ENCODE data around the gene CAP2. TPM values are rescaled to one million over a fixed set of nuclear protein-coding genes. Genes with fewer than 3 reads are reported as not detected.

CAP2 gene
- total RNA-seq, 1 donor from 2014 or later = 47.5 TPM

DNA sequence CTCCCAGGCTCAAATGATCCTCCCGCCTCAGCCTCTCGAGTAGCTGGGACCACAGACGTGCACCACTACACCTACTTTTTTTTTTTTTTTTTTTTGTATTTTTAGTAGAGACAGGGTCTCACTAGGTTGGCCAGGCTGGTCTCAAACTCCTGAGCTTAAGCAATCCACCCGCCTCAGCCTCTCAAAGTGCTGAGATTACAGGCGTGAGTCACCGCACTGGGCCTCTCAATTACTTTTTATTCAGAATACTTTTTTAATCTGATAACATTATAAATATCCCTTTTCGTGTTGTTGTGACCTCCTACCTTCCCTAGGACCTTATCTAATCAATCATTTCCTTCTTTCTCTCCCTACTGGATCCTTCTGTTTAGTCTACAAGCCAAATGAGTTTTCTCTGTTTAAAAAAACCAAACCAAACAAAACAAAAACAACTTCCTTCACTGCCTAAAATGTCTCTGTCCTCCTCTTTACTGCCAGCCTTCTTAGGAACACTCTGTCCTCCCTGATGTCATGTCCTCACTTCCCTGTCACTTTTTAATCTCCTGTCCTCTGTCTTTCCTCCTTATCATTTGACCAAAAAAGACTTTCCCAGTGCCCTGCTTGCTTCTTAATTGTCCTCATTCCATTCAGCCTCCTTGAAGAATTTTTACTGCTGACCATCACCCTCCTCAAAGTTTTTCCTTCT is 85.0 kb downstream of the CAP2 start:
- Histone ChIP-seq H3K4me3 (ENCODE audit: low read length in 3 of 3) (no peak overlapping the region), H3K4me1 (ENCODE audit: control insufficient read depth in 3 of 3, insufficient read depth in 3 of 3, low read length in 3 of 3) (peaks cover 25 to 42% (median 29%) of the 10 kb centered on the region in 3 donors), H3K27me3 (ENCODE audit: control insufficient read depth in 3 of 3, insufficient read depth in 3 of 3, low read length in 3 of 3) (no peaks in the 10 kb centered on the region), H3K9ac (ENCODE audit: low read depth in 1 of 3, low read length in 3 of 3) (no peak overlapping the region), H3K27ac (ENCODE audit: low read depth, low read length) (peak overlapping the region; percentile 48), H3K36me3 (ENCODE audit: control insufficient read depth in 3 of 3, insufficient read depth in 3 of 3, low read length in 3 of 3) (peaks cover 0 to 2% (median 0%) of the 10 kb centered on the region in 3 donors), H3K9me3 (ENCODE audit: control insufficient read depth in 3 of 3, low read length in 3 of 3) (no peaks in the 10 kb centered on the region)

DNA sequence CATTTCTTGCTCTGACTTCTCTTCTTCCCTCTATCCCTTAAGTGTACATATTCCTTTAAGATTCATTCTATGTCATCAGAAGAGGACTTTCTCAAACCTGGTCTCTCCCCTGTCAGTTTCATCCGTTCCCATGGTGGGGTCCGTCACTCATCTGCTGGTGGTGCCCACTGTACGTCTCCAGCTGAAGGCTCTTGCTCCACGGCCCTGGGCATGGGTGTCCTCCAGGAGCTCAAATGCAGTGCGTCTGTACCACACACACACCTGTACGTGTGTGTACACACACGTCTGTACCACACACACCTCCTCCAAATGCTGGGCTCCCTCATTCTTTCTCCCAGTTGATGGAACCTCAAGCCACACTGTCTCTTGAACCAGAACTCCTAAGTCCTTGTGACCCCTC is 85.6 kb downstream of the CAP2 start:
- peaks cover 31 to 48% (median 33%) of the 10 kb centered on the region in 3 donors for H3K4me1 ChIP-seq (ENCODE audit: control insufficient read depth in 3 of 3, insufficient read depth in 3 of 3, low read length in 3 of 3)
- peak overlapping the region; percentile 48 for H3K27ac ChIP-seq (ENCODE audit: low read depth, low read length)
- H3K27me3 ChIP-seq (ENCODE audit: control insufficient read depth in 3 of 3, insufficient read depth in 3 of 3, low read length in 3 of 3) = no peaks in the 10 kb centered on the region
- peaks cover 0 to 2% (median 0%) of the 10 kb centered on the region in 3 donors for H3K36me3 ChIP-seq (ENCODE audit: control insufficient read depth in 3 of 3, insufficient read depth in 3 of 3, low read length in 3 of 3)
- no peaks in the 10 kb centered on the region for H3K9me3 ChIP-seq (ENCODE audit: control insufficient read depth in 3 of 3, low read length in 3 of 3)
- H3K4me3 ChIP-seq (ENCODE audit: low read length in 3 of 3) = no peak overlapping the region
- no peak overlapping the region for H3K9ac ChIP-seq (ENCODE audit: low read depth in 1 of 3, low read length in 3 of 3)

DNA sequence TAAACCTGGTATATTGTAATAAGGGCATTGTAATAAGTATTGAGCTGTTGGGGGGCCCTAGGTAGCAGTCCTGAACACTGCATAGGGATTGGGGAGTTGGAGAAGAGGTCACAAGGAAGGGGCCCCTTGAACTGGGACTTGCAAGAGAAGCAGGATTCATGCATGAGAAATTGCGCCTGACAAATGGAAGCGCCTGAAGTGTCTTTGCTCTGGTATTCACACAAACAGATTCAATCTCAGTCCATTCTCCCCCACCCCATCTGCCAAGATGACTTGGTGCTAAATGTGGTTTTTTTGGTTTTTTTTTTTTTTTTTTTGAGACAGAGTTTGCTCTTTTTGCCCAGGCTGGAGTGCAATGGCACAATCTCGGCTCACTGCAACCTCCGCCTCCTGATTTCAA is 87.1 kb downstream of the CAP2 start:
- H3K27me3 ChIP-seq (ENCODE audit: control insufficient read depth in 3 of 3, insufficient read depth in 3 of 3, low read length in 3 of 3) = no peaks in the 10 kb centered on the region
- peaks cover 32 to 56% (median 38%) of the 10 kb centered on the region in 3 donors for H3K4me1 ChIP-seq (ENCODE audit: control insufficient read depth in 3 of 3, insufficient read depth in 3 of 3, low read length in 3 of 3)
- no peaks in the 10 kb centered on the region for H3K9me3 ChIP-seq (ENCODE audit: control insufficient read depth in 3 of 3, low read length in 3 of 3)
- H3K4me3 ChIP-seq (ENCODE audit: low read length in 3 of 3) = no peak overlapping the region
- no peak overlapping the region for H3K27ac ChIP-seq (ENCODE audit: low read depth, low read length)
- H3K9ac ChIP-seq (ENCODE audit: low read depth in 1 of 3, low read length in 3 of 3) = no peak overlapping the region
- peaks cover 0 to 2% (median 0%) of the 10 kb centered on the region in 3 donors for H3K36me3 ChIP-seq (ENCODE audit: control insufficient read depth in 3 of 3, insufficient read depth in 3 of 3, low read length in 3 of 3)

DNA sequence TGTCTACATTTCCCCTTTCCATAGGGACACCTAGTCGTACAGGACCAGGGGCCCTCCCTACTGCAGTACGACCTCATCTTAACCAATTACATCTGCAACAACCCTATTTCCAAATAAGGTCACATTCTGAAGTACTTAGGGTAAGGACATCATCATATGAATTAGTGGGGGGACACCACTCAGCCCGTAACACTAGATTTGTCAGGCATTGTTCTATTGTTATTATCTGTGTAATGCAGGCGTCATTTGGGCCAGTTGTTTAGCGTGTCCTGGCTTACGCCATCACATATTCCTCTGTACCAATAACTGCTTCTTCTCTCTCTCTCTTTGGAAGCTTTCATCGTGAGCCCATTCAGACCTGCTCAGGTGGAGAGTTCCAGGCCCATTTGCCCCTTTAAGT is 89.3 kb downstream of the CAP2 start:
- peaks cover 0 to 7% (median 7%) of the 10 kb centered on the region in 3 donors for H3K36me3 ChIP-seq (ENCODE audit: control insufficient read depth in 3 of 3, insufficient read depth in 3 of 3, low read length in 3 of 3)
- no peaks in the 10 kb centered on the region for H3K9me3 ChIP-seq (ENCODE audit: control insufficient read depth in 3 of 3, low read length in 3 of 3)
- peak overlapping the region in 2 of 3 donors; percentile 48 to 76 for H3K9ac ChIP-seq (ENCODE audit: low read depth in 1 of 3, low read length in 3 of 3)
- peaks cover 27 to 46% (median 33%) of the 10 kb centered on the region in 3 donors for H3K4me1 ChIP-seq (ENCODE audit: control insufficient read depth in 3 of 3, insufficient read depth in 3 of 3, low read length in 3 of 3)
- no peak overlapping the region for H3K4me3 ChIP-seq (ENCODE audit: low read length in 3 of 3)
- H3K27me3 ChIP-seq (ENCODE audit: control insufficient read depth in 3 of 3, insufficient read depth in 3 of 3, low read length in 3 of 3) = no peaks in the 10 kb centered on the region
- H3K27ac ChIP-seq (ENCODE audit: low read depth, low read length) = peak overlapping the region; percentile 96

DNA sequence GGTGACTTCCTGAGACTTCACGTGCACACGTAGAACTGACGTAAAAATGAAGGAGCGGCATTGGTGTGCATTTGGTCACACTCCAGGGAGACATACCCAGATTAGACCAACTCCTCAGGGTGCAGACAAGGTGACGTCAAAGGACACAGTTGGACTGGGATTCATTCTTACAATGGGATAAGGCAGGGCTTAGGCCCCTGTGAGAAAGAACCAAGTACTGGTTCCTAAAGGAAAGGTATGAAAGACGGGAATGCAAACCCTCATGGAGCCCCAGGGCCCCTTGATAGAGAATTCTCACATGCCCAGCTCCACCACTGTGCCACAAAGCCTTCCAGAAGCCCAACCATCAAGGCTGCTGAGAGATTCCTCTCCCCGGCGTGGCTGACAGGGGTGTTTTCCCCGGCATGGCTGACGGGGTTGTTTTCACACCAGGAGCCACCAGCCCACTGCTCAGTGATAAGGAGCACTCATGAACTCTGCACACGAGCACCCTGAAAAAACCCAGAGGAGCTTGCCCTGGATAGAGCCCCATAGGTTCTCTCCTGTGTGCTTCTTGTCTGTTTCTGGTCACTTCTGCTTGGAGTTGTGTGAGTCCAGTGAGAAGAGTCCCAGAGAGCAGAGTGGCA is 90.1 kb downstream of the CAP2 start:
- no peaks in the 10 kb centered on the region for H3K9me3 ChIP-seq (ENCODE audit: control insufficient read depth in 3 of 3, low read length in 3 of 3)
- peaks cover 27 to 46% (median 28%) of the 10 kb centered on the region in 3 donors for H3K4me1 ChIP-seq (ENCODE audit: control insufficient read depth in 3 of 3, insufficient read depth in 3 of 3, low read length in 3 of 3)
- peaks cover 5 to 7% (median 7%) of the 10 kb centered on the region in 3 donors for H3K36me3 ChIP-seq (ENCODE audit: control insufficient read depth in 3 of 3, insufficient read depth in 3 of 3, low read length in 3 of 3)
- H3K9ac ChIP-seq (ENCODE audit: low read depth in 1 of 3, low read length in 3 of 3) = peak overlapping the region; percentile 70 to 76 (median 71)
- H3K27me3 ChIP-seq (ENCODE audit: control insufficient read depth in 3 of 3, insufficient read depth in 3 of 3, low read length in 3 of 3) = no peaks in the 10 kb centered on the region
- H3K27ac ChIP-seq (ENCODE audit: low read depth, low read length) = peak overlapping the region; percentile 96
- peak overlapping the region in 2 of 3 donors; percentile 21 to 49 for H3K4me3 ChIP-seq (ENCODE audit: low read length in 3 of 3)

DNA sequence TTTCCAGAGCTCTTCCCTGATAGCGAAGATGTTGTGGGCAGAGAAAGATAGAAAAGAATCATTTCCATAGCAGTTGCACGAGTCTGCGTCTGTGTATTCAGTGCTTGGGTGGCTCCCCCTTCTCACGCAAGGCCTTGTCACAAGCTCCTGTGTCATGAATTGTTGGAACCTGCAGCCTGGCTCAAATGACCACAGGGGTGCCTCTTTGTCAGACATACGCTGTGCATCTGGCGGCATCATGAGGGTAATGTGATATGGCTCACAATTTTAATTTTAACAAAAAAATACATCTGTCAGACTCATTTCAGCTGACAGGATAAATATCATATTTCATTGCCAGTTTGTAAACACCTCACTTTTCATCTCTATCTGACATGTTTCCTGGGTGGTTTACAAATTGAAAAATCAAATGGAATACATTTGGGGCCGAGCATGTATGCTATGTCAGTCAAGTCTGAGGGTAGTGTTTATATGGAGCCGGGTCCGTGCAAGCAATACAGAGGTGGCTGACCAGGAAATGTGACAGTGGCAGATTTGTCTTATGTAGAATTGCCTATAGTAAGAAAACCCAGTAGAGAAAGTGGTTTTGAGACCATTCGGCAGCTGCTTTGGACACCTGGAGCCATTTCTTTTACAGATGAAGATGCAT is 90.9 kb downstream of the CAP2 start:
- H3K27ac ChIP-seq (ENCODE audit: low read depth, low read length) = peak overlapping the region; percentile 96
- H3K27me3 ChIP-seq (ENCODE audit: control insufficient read depth in 3 of 3, insufficient read depth in 3 of 3, low read length in 3 of 3) = no peaks in the 10 kb centered on the region
- H3K4me3 ChIP-seq (ENCODE audit: low read length in 3 of 3) = no peak overlapping the region
- no peaks in the 10 kb centered on the region for H3K9me3 ChIP-seq (ENCODE audit: control insufficient read depth in 3 of 3, low read length in 3 of 3)
- H3K9ac ChIP-seq (ENCODE audit: low read depth in 1 of 3, low read length in 3 of 3) = peak overlapping the region; percentile 70 to 76 (median 71)
- peaks cover 5 to 7% (median 7%) of the 10 kb centered on the region in 3 donors for H3K36me3 ChIP-seq (ENCODE audit: control insufficient read depth in 3 of 3, insufficient read depth in 3 of 3, low read length in 3 of 3)
- peaks cover 24 to 42% (median 28%) of the 10 kb centered on the region in 3 donors for H3K4me1 ChIP-seq (ENCODE audit: control insufficient read depth in 3 of 3, insufficient read depth in 3 of 3, low read length in 3 of 3)

DNA sequence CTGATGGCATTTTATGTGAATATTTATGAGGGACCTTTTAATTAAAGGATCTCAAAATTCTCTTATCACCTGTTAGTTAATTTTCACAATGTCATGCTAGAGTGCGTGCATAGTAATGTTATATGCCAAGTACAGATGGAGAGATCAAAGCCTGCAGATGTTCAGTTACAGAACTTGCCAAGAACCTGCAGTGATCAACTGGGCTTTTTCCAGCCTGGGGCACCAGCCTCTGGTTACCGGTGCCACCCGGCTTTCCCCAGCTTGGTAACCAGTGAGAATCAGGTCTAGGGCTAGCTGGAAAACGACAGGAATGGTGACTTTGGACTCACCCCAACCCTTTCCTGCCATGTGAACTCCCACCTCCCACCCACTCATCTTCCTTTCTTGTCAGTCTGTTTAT is 91.8 kb downstream of the CAP2 start:
- peaks cover 5 to 7% (median 7%) of the 10 kb centered on the region in 3 donors for H3K36me3 ChIP-seq (ENCODE audit: control insufficient read depth in 3 of 3, insufficient read depth in 3 of 3, low read length in 3 of 3)
- H3K9ac ChIP-seq (ENCODE audit: low read depth in 1 of 3, low read length in 3 of 3) = peak overlapping the region in 2 of 3 donors; percentile 15 to 58
- no peaks in the 10 kb centered on the region for H3K27me3 ChIP-seq (ENCODE audit: control insufficient read depth in 3 of 3, insufficient read depth in 3 of 3, low read length in 3 of 3)
- H3K27ac ChIP-seq (ENCODE audit: low read depth, low read length) = peak overlapping the region; percentile 96
- H3K9me3 ChIP-seq (ENCODE audit: control insufficient read depth in 3 of 3, low read length in 3 of 3) = no peaks in the 10 kb centered on the region
- H3K4me3 ChIP-seq (ENCODE audit: low read length in 3 of 3) = peak overlapping the region in 1 of 3 donors; percentile 35
- H3K4me1 ChIP-seq (ENCODE audit: control insufficient read depth in 3 of 3, insufficient read depth in 3 of 3, low read length in 3 of 3) = peaks cover 26 to 47% (median 28%) of the 10 kb centered on the region in 3 donors

DNA sequence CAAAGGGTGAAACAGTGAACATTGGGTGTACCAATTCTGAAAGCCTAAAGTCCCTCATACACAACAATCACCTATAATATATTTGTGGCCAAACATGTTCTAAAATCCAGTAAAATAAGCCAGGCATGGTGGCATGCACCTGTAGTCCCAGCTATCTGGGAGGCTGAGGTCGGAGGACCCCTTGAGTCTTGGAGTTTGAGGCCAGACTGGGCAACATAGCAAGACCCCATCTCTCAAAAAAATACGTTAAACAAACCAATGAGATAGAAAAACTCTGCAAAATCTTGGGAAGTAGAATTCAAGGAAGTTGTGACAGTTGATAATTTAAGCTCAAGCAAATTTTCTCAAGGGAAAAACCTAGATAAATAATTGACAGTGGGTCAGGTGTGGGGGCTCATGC is 92.6 kb downstream of the CAP2 start:
- no peaks in the 10 kb centered on the region for H3K9me3 ChIP-seq (ENCODE audit: control insufficient read depth in 3 of 3, low read length in 3 of 3)
- H3K9ac ChIP-seq (ENCODE audit: low read depth in 1 of 3, low read length in 3 of 3) = no peak overlapping the region
- H3K27ac ChIP-seq (ENCODE audit: low read depth, low read length) = peak overlapping the region; percentile 96
- peaks cover 5 to 7% (median 7%) of the 10 kb centered on the region in 3 donors for H3K36me3 ChIP-seq (ENCODE audit: control insufficient read depth in 3 of 3, insufficient read depth in 3 of 3, low read length in 3 of 3)
- no peak overlapping the region for H3K4me3 ChIP-seq (ENCODE audit: low read length in 3 of 3)
- no peaks in the 10 kb centered on the region for H3K27me3 ChIP-seq (ENCODE audit: control insufficient read depth in 3 of 3, insufficient read depth in 3 of 3, low read length in 3 of 3)
- H3K4me1 ChIP-seq (ENCODE audit: control insufficient read depth in 3 of 3, insufficient read depth in 3 of 3, low read length in 3 of 3) = peaks cover 33 to 55% (median 35%) of the 10 kb centered on the region in 3 donors

DNA sequence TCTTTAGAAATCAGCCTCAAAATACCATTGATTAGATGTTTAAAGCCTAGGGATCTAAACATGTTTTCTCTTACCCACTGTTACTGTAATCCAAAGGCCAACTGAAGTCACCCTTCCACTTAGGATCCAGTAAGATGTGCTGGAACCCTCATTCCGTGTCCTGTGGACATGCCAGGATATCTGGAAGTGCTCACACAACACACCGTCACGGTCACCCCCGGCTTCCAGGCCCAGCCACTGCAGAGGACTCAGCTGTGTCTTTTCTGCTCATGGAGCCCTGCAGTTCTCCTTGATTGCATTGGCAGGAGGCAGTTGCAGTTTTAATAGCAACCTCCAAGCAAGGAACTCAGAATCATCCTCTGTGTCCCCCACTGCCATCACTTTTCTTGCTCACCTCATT is 93.3 kb downstream of the CAP2 start:
- Histone ChIP-seq H3K9ac (ENCODE audit: low read depth in 1 of 3, low read length in 3 of 3) (no peak overlapping the region), H3K4me3 (ENCODE audit: low read length in 3 of 3) (no peak overlapping the region), H3K27ac (ENCODE audit: low read depth, low read length) (no peak overlapping the region), H3K4me1 (ENCODE audit: control insufficient read depth in 3 of 3, insufficient read depth in 3 of 3, low read length in 3 of 3) (peaks cover 39 to 60% (median 41%) of the 10 kb centered on the region in 3 donors), H3K36me3 (ENCODE audit: control insufficient read depth in 3 of 3, insufficient read depth in 3 of 3, low read length in 3 of 3) (peaks cover 5 to 7% (median 6%) of the 10 kb centered on the region in 3 donors), H3K27me3 (ENCODE audit: control insufficient read depth in 3 of 3, insufficient read depth in 3 of 3, low read length in 3 of 3) (no peaks in the 10 kb centered on the region), H3K9me3 (ENCODE audit: control insufficient read depth in 3 of 3, low read length in 3 of 3) (no peaks in the 10 kb centered on the region)

Data from skeletal muscle tissue (tissue), 4 donors.